HepG2 (cell line): ENCODE results near the gene GPBAR1. TPM values are rescaled to one million over a fixed set of nuclear protein-coding genes. Genes with fewer than 3 reads are reported as not detected.

Source experiments
- AHDC1 ChIP-seq: sonication (generic); formaldehyde crosslinking; IDR thresholded peaks from 2 replicates; pipeline ENCODE4 v1.5.1; 2020; ENCODE audit warnings: mild to moderate bottlenecking, missing genetic modification reagents, borderline replicate concordance
- CEBPG ChIP-seq: IDR thresholded peaks from 2 replicates; pipeline ENCODE4 v1.6.1; 2016
- CHD4 ChIP-seq: fragments of 200-600 bp; sonication (generic); IDR thresholded peaks from 2 replicates; pipeline ENCODE4 v1.7.0; 2017; ENCODE audit warnings: mild to moderate bottlenecking, low read length, borderline replicate concordance
- GRHL1 ChIP-seq: sonication (generic); formaldehyde crosslinking; conservative IDR thresholded peaks from 2 replicates; pipeline ENCODE4 v1.8.0; 2022; ENCODE audit warnings: missing genetic modification reagents
- POLR2AphosphoS5 ChIP-seq: IDR thresholded peaks from 2 replicates; pipeline ENCODE4 v1.6.1; 2012; ENCODE audit warnings: low read depth, low read length
- PRMT3 ChIP-seq: sonication (generic); formaldehyde crosslinking; IDR thresholded peaks from 2 replicates; pipeline ENCODE4 v1.8.1; 2022; ENCODE audit warnings: low read depth, mild to moderate bottlenecking, moderate library complexity, missing genetic modification reagents, borderline replicate concordance
- ZC3H13 ChIP-seq: sonication (generic); formaldehyde crosslinking; IDR thresholded peaks from 2 replicates; pipeline ENCODE4 v1.8.1; 2023; ENCODE audit warnings: mild to moderate bottlenecking, missing genetic modification reagents, moderate library complexity
- ZNF598 ChIP-seq: sonication (generic); formaldehyde crosslinking; IDR thresholded peaks from 2 replicates; pipeline ENCODE4 v1.5.1; 2020; ENCODE audit warnings: mild to moderate bottlenecking, missing genetic modification reagents, borderline replicate concordance
- ZNF724P ChIP-seq: sonication (generic); formaldehyde crosslinking; IDR thresholded peaks from 2 replicates; pipeline ENCODE4 v1.8.0; 2022; ENCODE audit warnings: missing genetic modification reagents, borderline replicate concordance
- ZNF747 ChIP-seq: sonication (generic); formaldehyde crosslinking; IDR thresholded peaks from 2 replicates; pipeline ENCODE4 v1.8.1; 2023; ENCODE audit warnings: missing genetic modification reagents, mild to moderate bottlenecking, borderline replicate concordance
- ZNF792 ChIP-seq: IDR thresholded peaks from 2 replicates; pipeline ENCODE4 v1.6.1; 2016
- ZSCAN22 ChIP-seq: sonication (generic); formaldehyde crosslinking; IDR thresholded peaks from 2 replicates; pipeline ENCODE4 v1.4.0; 2020; ENCODE audit warnings: mild to moderate bottlenecking, missing genetic modification reagents
- polyA plus RNA-seq, 8 experiments: library from polyadenylated mRNA; depleted of rRNA in 3 of 8; stranded (reverse) in 7 of 8; unstranded in 1 of 8; fragments of >200 nt; fragmentation: Illumina TruSeq in 4 of 8; extraction: Trizol in 4 of 8; gene quantifications; 2 replicates each; pipeline versions ENCODE4 v1.2.1 to v1.2.3, GENCODE V29; 2011 to 2016; ENCODE audit warnings: low read depth in 4 of 8, missing spikeins in 1 of 8, mixed read lengths in 1 of 8; ENCODE audit not compliant: insufficient read depth in 1 of 8
- total RNA-seq, 5 experiments: library from RNA; depleted of rRNA; stranded (reverse); fragments of >200 nt; fragmentation: Illumina TruSeq; extraction: Trizol; gene quantifications; 2 replicates each; pipeline ENCODE4 v1.2.3, GENCODE V29; 2016; ENCODE audit warnings: low read depth in 1 of 5
- TF ChIP-seq, protein P1 (sequence below): sonication (generic); formaldehyde crosslinking; IDR thresholded peaks from 2 replicates; pipeline ENCODE4 v1.4.0; 2020; ENCODE audit warnings: low read depth, missing genetic modification reagents

The GPBAR1 gene
- total and polyA plus RNA-seq, 2 of the 13 experiments (the other 11 are each of a cell fraction or from before 2014, with no cell fraction given), result 0.05 to 0.09 TPM

GRCh38 chr2:218272531-218273212, 11.9 kb downstream of the GPBAR1 start (continued):
- TF ChIP-seq ZSCAN22 (CRISPR knock-in tag) (no peak), ZNF792 (CRISPR knock-in tag) (0 out of 2 replicates have a peak, but pooled peaks have one; percentile 35), ZNF598 (CRISPR knock-in tag) (peak; percentile 67; the same call in 1 of the 2 replicates), POLR2AphosphoS5 (peak; percentile 61), ZNF747 (CRISPR knock-in tag) (no peak; the same call in 1 of the 2 replicates), ZNF724P (CRISPR knock-in tag) (no peak), CHD4 (no peak), ZC3H13 (CRISPR knock-in tag) (no peak), AHDC1 (CRISPR knock-in tag) (no peak), PRMT3 (no peak), GRHL1 (no peak), CEBPG (CRISPR knock-in tag) (peak; percentile 72)
- TF ChIP-seq, protein P1, sequence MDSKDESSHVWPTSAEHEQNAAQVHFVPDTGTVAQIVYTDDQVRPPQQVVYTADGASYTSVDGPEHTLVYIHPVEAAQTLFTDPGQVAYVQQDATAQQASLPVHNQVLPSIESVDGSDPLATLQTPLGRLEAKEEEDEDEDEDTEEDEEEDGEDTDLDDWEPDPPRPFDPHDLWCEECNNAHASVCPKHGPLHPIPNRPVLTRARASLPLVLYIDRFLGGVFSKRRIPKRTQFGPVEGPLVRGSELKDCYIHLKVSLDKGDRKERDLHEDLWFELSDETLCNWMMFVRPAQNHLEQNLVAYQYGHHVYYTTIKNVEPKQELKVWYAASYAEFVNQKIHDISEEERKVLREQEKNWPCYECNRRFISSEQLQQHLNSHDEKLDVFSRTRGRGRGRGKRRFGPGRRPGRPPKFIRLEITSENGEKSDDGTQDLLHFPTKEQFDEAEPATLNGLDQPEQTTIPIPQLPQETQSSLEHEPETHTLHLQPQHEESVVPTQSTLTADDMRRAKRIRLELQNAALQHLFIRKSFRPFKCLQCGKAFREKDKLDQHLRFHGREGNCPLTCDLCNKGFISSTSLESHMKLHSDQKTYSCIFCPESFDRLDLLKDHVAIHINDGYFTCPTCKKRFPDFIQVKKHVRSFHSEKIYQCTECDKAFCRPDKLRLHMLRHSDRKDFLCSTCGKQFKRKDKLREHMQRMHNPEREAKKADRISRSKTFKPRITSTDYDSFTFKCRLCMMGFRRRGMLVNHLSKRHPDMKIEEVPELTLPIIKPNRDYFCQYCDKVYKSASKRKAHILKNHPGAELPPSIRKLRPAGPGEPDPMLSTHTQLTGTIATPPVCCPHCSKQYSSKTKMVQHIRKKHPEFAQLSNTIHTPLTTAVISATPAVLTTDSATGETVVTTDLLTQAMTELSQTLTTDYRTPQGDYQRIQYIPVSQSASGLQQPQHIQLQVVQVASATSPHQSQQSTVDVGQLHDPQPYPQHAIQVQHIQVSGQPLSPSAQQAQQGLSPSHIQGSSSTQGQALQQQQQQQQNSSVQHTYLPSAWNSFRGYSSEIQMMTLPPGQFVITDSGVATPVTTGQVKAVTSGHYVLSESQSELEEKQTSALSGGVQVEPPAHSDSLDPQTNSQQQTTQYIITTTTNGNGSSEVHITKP (CRISPR knock-in tag), result 0 out of 2 replicates have a peak, but pooled peaks have one; percentile 44
